NCI-H2227 (cell line): Measurements from ENCODE around the gene CFAP97.
"Not testable (repeated sequence)": the region's sequence is repeated elsewhere in the genome, so short reads cannot be mapped to it uniquely, and the experiment has no call there.

Experiments
- DNase-seq: peaks from one replicate; lab custom pipeline; 2025; ENCODE audit not compliant: unreplicated experiment; lab: John Stamatoyannopoulos, UW

The CFAP97 gene

DNA sequence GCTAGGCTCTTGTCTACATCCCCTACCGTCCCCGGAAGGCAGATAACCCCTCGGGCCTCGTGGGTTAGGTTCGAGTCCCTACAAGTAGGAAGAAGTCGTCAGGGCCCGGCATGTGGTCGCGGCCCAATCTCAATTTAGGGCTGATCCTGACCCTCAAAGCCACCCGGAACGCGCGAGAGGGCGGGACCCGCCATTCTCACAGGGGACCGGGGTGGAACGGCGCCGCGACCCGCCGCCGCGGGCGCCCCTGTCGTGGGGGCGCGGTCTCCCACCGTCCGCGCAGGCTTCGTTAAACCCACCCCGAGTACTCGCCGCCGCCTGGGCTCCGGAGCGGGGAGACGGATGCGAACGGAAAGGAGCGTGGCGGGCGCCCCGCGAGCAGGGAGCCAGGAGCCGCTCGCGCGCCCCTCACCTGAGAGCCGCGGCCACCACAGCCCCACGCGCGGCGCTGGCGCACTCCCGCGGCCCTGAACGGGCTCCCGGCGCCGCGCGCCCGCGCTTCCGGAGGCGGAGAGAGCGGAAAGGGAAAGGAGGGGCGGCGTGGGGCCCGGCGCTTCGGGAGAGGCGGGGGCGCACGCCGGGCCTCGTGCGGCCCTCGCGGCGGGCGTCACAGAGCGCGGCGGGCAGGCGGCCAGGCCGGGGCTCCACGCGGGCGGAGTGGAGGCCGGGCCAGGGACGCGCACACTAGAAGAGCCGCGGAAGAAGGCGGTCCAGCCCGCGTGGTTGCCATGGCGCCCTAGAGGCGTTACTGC lies at the start of gene CFAP97:
TSS of gene CFAP97 (minus strand) at position 515 of the 752 bp plus-strand sequence. CDS start 12,804 bp downstream, outside the sequence.
- DNase-seq, result peak; percentile 87

DNA sequence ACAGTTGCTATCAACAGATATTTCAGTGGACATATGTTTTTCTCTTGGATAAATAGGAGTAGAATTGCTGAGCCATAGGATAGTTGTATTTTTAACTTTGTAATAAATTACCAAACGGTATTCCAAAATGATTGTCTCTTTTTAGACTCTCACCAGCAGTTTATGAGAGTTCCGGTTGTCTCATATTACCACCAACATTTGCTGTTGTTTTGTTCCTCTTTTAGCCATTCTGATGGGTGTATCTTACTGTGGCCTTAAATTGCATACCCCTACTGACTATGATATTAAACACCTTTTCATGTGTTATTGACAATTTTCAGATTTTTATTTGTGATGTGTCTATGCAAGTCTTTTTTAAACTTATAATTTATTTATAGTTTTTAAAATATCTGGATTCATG lies 45.3 kb upstream of the CFAP97 start:
- DNase-seq, result no peak

DNA sequence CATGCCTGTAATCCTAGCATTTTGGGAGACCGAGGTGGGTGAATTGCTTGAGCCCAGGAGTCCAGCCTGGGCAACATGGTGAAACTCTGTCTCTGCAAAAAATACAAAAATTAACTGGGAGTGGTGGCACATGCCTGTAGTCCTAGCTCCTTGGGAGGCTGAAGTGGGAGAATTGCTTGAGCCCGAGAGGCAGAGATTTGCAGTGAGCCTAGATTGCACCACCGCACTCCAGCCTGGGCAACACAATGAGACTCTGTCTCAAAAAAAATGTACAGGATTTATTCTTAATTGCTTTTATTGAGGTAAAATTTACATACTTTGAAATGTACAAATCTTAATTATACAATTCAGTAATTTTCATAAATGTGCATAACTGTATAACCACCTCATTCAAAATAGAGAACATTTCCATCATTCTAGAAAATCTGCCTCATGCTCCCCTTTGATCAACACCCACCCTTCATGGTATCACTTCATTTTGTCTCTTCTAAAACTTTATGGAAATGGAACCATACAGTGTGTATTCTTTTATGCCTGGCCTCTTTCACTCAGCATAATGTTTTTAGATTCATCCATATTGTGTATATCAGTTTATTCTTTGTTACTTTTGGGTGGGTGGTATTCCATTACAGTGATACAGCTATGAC lies 44.7 kb upstream of the CFAP97 start:
- DNase-seq, result no peak

DNA sequence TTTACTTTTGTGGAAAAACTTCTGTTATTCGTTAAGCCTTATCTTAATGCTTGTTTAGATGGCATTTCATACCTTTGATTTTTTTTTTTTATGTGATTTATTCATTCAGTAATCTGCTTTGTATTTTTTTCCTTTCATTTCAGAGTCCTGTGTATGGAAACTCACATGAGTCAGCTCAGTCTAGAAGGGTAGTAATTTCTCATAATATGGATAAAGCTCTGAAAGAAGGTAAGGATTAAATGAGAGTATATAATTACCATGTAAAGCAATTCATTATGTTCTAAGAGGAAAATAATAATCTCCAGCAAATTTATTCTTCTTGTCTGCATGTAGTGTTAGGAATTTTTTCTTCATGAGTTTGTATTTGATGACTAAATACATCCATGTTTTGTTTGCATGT lies 43.4 kb upstream of the CFAP97 start:
- DNase-seq, result no peak

DNA sequence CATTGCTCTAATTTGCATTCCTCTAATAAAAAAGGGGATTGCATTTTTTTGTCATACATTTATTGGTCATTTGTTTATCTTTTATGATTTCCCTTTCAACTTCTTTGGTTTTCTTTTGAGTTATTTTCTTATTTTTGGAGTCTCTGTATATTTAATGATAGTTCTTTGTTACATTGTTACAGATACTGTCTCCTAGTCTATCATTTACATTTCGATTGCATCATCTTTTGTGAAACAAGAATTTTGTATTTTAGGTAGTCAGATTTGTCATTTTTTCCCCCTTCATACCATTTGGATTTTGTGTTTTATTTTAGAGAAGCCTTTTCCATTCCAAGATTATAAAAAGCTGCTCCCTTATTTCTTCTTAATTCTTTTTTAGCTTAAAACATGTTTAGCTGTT lies 42.7 kb upstream of the CFAP97 start:
- DNase-seq, result no peak

DNA sequence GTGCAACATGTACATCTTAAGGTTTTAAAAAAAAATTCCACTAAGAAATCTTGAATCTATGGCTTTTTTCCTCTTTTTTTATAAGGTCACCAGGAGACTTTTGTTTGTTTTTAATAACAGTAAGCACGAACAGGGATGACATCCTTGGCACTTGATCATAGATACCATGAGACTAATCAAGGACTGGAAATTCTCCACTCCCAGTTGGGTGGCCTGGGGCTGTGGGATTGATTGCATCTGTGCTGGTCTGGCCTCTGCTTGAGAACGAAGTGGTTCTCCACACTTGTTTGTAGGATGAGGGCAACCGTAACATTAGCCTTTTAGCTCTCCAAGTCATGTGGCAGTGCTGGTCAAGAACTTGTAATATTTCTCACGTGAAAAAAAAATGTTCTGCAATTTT lies 41.0 kb upstream of the CFAP97 start:
- no peak for DNase-seq

DNA sequence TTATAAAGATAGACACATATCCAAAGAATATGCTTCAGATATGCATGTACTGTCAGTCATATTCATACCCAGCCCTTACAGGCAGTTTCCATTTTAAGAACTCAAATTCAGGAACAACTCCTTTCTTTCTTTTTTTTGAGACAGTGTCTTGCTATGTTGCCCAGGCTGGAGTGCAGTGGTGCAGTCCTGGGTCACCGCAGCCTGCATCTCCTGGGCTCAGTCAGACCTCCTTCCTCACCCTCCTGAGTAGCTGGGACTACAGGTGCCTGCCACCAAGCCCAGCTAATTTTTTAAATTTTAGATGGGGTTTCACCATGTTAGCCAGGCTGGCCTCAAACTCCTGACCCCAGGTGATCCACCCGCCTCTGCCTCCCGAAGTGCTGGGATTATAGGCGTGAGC lies 40.1 kb upstream of the CFAP97 start:
- no peak for DNase-seq

DNA sequence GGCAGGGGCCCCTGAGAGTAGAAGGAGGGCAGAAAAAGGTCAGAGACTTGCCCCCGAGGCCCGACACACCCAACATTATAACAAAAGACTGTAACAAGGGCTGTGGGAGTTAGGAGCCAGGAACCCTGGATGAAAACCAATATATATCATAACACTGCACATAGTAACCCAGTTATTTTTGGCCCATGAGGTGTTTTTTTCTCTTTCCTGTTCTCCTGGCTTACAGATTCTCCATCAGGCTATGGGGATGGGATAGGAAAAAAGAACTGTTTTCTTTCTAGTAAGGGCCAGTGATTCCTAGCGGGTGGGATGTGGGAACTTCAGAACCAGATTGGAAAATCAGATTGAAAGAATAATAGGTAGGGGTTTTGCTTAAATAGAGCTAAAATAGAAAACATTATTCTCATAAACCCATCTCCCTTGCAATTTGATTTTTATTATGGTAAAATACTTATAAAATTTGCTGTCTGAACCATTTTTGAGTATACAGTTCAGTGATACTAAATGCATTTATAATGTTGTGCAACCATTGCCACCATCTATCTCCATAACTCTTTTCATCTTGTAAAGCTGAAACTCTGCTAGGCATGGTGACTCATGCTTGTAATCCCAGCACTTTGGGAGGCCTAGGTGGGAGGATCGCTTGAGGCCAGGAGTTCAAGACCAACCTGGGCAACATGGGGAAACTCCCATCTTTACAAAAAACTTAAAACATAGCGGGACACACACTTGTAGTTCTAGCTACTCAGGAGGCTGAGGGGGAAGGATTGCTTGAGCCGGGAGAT lies 39.1 kb upstream of the CFAP97 start:
- DNase-seq, result no peak

DNA sequence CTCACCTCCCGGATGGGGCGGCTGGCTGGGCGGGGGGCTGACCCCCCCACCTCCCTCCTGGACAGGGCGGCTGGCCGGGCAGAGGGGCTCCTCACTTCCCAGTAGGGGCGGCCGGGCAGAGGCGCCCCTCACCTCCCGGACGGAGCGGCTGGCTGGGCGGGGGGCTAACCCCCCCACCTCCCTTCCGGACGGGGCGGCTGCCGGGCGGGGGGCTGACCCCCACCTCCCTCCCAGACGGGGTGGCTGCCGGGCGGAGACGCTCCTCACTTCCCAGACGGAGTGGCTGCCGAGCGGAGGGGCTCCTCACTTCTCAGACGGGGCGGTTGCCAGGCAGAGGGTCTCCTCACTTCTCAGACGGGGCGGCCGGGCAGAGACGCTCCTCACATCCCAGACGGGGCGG lies 36.7 kb upstream of the CFAP97 start:
- not testable (repeated sequence) for DNase-seq

DNA sequence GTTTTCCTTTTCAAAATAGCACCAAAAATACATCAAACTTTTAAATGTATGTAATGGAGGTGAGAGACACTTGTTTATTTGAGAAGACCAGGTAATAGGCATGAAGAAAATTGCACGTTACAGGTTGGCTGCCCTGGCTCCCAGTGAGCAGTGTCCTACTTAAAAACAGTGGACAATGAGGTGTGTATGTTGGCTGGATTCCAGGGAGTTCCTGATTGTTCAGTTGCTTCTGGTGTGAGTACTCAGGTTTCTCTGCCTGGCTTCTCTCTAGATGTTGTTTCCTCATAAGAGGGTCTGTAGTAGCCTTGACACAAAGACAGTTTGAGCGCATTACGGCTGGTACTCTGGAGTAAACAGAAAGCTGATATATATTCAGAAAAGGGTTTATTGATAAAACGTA lies 35.0 kb upstream of the CFAP97 start:
- DNase-seq, result no peak

DNA sequence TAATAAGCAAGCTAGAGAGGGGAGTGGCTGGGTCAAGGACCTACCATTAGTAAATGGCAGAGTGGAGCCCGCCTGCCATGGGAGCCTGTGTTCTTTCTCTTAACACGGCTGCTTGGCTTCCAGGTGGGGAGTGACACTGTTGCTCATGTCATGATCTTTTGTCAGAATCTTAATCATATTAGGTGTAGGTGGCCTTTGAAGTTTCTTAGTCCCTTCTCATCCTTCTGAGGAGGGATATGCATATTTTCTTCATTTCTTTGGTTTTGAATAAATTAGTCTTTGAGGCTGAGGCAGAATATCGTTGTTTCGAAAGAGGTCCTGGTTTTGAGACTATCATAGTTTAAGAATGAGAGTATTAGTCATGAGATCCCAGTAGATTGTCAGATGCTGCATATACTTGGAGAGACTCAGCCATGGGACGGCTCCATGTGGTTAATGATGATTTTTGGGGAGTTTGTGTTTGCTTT lies 34.4 kb upstream of the CFAP97 start:
- peak; percentile 28 for DNase-seq

DNA sequence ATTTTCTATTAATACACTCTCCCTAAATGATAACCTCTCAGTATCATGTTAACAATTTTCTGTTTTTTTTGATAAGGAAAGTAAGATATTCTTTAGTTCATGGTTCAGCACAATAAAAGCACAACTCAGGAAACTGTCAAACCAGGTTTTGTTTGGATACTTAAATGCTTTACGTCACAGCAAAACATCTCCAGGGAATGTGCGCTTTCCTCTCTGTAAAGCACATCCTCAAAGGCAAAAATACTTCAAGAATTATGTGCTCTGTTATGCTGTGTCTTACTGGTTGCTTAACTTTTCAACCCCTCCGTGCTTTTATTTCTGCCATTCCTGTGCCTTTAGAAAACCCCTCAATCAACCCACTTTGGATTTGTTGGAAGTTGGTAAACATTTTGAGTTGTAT lies 33.4 kb upstream of the CFAP97 start:
- DNase-seq, result no peak

DNA sequence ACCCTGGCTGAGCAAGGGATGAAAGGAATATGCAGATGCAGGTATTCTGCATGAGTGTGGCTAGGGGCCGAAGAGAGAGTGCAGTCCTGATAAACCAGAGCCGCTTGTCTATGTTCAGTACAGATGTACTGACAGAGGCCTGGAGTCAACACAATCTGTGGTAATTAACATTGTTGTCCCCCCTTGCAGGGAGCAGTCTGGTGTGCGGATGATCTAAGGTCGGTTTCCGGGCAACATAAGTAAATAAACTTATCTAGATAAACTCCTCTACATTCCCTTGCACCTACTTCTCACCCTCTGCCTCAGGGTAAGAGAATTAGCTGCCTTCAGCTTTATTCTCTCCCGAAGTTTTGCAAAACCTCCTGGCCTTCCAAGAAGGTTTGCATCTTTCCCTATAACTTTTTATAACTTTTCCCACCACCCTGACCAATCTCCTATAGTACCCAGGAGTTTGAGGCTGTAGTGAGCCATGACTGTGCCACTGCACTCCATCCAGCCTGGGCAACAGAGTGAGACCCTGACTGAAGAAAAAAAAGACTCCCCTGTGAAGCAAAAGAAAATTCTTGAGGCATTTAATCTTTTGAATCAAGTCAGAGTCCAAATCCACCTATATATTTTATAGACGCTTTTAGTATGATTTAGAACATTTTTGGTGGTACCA lies 32.2 kb upstream of the CFAP97 start:
- DNase-seq, result no peak

DNA sequence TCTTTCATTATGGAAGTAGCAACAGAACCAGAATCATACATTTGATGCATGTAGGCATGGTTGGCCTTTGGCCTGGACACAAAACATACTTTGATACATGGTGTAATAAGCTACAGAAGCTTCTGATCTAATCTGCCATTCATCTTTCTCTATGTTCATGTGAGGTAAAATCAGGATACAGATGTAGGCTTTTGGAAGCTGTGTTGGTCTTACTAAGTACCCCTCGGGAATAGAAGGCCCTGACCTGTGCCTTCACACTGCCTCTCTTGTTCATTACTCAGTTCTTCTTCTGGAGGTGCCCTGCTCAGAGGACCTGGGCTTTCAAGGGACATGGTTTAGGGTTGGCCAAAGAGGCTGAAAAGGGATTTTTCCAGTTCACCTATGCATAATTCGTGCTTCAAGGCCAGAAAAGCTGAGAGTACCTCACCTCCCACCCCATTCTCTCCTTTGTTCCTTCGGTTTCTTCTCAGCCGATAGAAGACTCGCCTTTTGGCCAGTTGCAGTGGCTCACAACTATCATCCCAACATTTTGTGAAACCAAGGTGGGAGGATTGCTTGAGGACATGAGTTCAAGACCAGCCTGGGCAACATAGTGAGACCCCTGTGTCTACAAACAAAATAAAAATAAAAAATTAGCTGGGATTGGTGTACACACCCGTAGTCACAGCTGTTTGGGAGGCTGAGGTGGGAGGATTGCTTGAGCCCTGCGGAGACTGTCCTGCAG lies 31.5 kb upstream of the CFAP97 start:
- DNase-seq, result no peak

DNA sequence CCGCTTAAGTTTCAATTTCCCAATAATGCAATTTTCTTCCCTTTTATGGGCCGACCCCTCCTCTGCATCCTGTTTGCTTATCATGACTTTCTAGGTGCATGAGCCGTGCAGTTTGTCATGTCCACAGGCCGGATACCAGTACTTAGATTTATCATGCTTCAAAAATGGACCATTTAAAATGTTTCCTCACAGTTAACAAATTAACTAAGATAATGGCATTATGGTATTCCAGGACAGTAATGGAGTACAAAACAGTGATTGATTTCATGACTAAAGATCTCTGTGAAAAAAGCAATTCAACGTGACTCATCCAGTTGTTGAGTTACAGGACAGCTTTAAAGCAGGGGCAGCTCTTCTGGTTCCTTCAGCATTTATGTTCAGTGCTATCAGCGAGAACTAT lies 28.6 kb upstream of the CFAP97 start:
- DNase-seq, result no peak

DNA sequence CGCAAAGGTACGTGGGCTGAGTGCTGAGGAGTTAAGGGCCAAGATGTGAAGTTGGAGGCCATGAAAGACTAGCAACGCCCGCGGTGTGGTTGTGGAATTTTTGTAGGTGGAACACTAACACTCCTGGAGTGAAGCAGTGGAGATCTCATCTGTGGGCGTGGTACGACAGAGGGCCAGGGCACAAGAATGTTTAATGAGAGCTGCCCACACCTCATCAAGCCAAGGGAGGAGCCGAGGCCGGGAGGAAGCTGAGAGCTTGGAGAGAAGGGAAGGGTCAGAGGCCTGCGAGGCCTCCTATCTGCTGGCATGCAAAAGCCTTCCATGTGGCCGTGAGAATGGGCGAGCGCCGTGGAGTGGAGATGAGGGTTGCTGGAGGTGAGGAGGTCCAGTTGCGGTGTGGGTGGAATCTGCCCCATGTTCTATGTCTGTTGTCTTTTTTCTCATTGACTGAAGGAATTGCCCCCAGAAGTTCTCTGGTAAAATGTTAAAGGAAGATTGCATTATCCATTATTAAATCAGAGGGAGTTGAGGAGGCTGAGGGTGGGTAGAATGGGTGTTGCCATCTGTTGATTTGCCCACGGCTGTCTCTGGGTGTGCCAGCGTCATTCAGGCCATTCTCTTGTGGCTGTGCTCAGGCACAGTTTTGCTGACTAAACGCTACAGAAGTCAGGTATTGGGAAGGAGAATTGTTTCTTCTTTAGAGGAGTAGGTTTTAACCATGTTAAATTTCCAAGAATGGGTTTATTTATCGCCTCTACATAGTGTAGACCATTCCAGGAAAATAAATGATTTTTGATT lies 25.4 kb upstream of the CFAP97 start:
- no peak for DNase-seq

DNA sequence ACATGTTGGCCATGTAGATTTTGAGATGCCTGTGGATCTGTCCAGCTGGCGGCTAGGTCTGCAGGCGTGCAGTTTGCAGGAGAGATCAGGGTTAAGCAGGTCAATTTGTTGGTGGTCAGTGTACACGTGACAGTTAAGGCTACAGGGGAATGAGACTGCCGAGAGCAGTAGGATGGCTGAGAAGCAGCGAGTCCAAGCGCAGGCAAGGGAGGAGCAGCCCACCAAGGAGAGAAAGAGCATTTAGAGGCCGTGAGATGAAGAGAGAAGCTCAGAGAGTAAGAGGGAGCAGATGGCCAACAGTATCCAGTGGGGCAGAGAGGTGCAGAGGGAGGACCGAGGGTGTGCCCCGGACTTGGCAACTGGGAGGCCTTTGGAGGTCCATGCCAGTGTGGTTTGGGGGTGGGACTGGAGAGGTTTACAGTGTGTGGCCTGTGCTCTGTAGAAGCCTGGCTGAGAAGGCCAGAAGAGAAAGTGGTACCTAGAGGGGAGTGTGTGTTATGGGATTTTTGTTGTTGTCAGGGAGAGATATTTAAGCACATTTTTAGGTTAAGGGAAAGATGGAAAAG lies 24.0 kb upstream of the CFAP97 start:
- DNase-seq, result peak; percentile 7

DNA sequence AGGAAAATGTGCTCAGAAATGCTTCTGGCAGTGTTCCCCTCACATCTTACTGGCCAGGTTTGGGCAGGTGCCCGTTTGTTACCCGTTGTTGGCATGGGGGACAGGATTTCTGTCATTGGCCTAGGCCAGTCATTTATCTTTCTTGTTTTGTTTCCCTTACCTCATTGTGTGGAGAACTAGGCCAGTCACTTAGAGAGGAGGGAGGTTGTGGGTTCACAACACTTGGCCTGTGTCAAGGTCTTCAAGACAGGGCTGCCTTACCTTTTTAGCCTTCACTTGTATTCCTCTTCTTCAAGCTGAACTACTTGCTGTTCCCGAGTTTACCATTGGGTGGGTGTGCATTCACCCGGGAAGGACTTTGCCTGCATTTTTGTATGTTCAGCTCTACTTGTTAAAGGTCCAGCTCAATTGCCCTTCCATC lies 23.3 kb upstream of the CFAP97 start:
- DNase-seq, result peak; percentile 18

DNA sequence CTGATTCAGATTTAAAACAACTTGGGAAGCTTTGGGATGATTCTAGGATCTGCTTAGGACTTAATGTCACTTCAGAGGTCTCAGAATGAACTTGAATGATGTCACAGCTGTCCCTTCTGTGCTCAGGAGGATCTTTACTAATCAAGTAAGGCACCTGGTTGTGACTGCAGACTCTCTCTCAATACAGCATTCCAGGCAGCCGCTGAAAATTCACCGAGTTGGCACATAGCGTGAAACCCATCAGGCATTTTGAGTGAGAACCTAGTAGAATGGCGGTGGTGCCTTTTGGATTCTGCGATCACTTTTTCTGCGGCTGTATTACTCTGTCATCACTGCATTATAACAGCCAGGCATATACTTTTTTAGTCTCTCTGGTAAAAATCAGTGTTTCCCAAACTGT lies 22.1 kb upstream of the CFAP97 start:
- no peak for DNase-seq

DNA sequence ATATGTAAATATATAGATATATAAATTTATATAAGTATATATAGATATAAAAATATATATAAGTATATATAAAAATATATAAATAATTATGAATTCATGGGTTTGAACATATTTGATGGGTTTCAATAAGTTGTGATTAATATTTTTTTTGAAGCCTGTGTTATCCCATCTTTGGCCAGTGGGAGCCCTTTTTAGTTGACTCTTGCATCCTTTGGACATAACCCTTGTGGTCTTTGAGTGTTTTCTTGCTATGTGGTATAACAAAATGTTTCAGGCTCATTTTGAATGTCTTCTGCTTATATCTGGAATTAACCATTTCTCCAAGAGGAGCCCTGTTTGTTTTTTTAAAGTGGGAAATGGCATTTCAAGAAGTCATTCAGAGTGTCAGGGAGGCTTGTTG lies 20.8 kb upstream of the CFAP97 start:
- no peak for DNase-seq
